Ovary (tissue), 9 donors: Measurements from ENCODE around the gene ARCN1. TPM values are rescaled to one million over a fixed set of nuclear protein-coding genes. Genes with fewer than 3 reads are reported as not detected.
A peak's percentile ranks its signal among the peaks of the same experiment; 100 is the strongest.

Source experiments
- DNase-seq, 5 donors: peaks; one replicate each; pipeline ENCODE4 v3.0.0-alpha.2; 2019 to 2020
- H3K27ac ChIP-seq, 2 donors: fragments of 200-600 bp; one replicate each; pipeline versions ENCODE4 v1.5.1 to v1.8.0; 2019 to 2022
- H3K27me3 ChIP-seq: fragments of 200-600 bp; one replicate; pipeline ENCODE4 v1.8.0; 2022
- H3K36me3 ChIP-seq: fragments of 200-600 bp; sonication (generic); one replicate; pipeline ENCODE4 v1.5.1; 2019
- H3K4me1 ChIP-seq: one replicate; pipeline ENCODE4 v1.8.1; 2013; ENCODE audit warnings: mild to moderate bottlenecking, moderate library complexity; ENCODE audit not compliant: insufficient read depth
- H3K4me3 ChIP-seq: fragments of 200-600 bp; sonication (generic); one replicate; pipeline ENCODE4 v1.5.1; 2017
- H3K9me3 ChIP-seq, 2 donors: fragments of 200-600 bp in 1 of 2; sonication (generic) in 1 of 2; one replicate each; pipeline versions ENCODE4 v1.5.1 to v1.8.1; 2013 to 2019; ENCODE audit warnings: mild to moderate bottlenecking in 1 of 2, moderate library complexity in 1 of 2
- EP300 ChIP-seq: sonication (generic); formaldehyde crosslinking; IDR thresholded peaks from one replicate; pipeline ENCODE4 v1.6.1; 2017; ENCODE audit warnings: antibody characterized with exemption
- POLR2A ChIP-seq: fragments of 450-650 bp; IDR thresholded peaks from one replicate; pipeline ENCODE4 v1.6.1; 2017; ENCODE audit warnings: antibody characterized with exemption, mild to moderate bottlenecking, moderate library complexity
- WGBS, 3 donors: extraction: QIAGEN DNeasy Blood & Tissue Kit in 1 of 3; methylation state at CpG; one replicate each; pipeline versions ENCODE4 v1.1.5 to v1.1.7; 2013 to 2017; 5-methylcytosine and 5-hydroxymethylcytosine counted together
- intact Hi-C, 4 donors: fragments of 100-400 bp; cut with DNase I; formaldehyde crosslinking; loops; one replicate each; pipeline versions ENCODE4 v1.11.0 to v1.15.1; 2022 to 2023
- polyA plus RNA-seq, 2 donors: library from polyadenylated mRNA; stranded (reverse); fragments of 200-250 nt in 1 of 2; fragments of 350-450 nt in 1 of 2; fragmentation: Illumina TruSeq in 1 of 2; extraction: RNeasy Lipid Tissue Mini Kit (QIAGEN cat#74804) in 1 of 2; gene quantifications; one replicate each; pipeline ENCODE4 v1.2.3, GENCODE V29; 2013 to 2014
- total RNA-seq, 7 donors: library from RNA; depleted of rRNA in 2 of 7; stranded (reverse); fragments of >200 nt in 2 of 7; fragmentation: NEBNext Ultra II Directional in 3 of 7; extraction: Animal tissue kit (Norgen Biotek cat#: 25700) in 3 of 7; gene quantifications; one replicate each; pipeline versions ENCODE4 v1.1.0 to v1.2.4, GENCODE V29; 2016 to 2023
- TF ChIP-seq, protein P1 (sequence below), 3 donors: fragments of 450-650 bp in 2 of 3; fragments of 200-600 bp in 1 of 3; IDR thresholded peaks; one replicate each; pipeline versions ENCODE4 v1.5.1 to v1.8.0; 2016 to 2022; ENCODE audit warnings: antibody characterized with exemption in 3 of 3, mild to moderate bottlenecking in 1 of 3
- donor health status: DM: no; HTN: no; CAD: no; lungs with moderate emphysema.
- donor health status: DM: no; HTN: no; CAD: no.
- donor health status: Bipolar disorder and iron deficiency.
- donor health status: DM: yes; HTN: yes; CAD: no.
- donor health status: DM: no; HTN: no; CAD: no.
- donor health status: DM: yes; HTN: yes; CAD: no.

ARCN1 gene
- total and polyA plus RNA-seq, 9 donors: 60.2 to 154 (median 125) TPM

GRCh38 chr11:118639899-118640298, 67.7 kb downstream of the ARCN1 start:
- Histone ChIP-seq H3K36me3 (no peaks in the 10 kb centered on the region), H3K4me3 (no peak overlapping the region), H3K27me3 (no peaks in the 10 kb centered on the region), H3K27ac (no peak overlapping the region), H3K4me1 (no peaks in the 10 kb centered on the region), H3K9me3 (no peaks in the 10 kb centered on the region)
- 89 to 98% (median 96%) methylated on average over 4 of the region's 4 CpGs for WGBS, 3 donors
- intact Hi-C loops: no loop called here
- no peak for TF ChIP-seq EP300
- no peak for TF ChIP-seq POLR2A
- TF ChIP-seq, protein P1, sequence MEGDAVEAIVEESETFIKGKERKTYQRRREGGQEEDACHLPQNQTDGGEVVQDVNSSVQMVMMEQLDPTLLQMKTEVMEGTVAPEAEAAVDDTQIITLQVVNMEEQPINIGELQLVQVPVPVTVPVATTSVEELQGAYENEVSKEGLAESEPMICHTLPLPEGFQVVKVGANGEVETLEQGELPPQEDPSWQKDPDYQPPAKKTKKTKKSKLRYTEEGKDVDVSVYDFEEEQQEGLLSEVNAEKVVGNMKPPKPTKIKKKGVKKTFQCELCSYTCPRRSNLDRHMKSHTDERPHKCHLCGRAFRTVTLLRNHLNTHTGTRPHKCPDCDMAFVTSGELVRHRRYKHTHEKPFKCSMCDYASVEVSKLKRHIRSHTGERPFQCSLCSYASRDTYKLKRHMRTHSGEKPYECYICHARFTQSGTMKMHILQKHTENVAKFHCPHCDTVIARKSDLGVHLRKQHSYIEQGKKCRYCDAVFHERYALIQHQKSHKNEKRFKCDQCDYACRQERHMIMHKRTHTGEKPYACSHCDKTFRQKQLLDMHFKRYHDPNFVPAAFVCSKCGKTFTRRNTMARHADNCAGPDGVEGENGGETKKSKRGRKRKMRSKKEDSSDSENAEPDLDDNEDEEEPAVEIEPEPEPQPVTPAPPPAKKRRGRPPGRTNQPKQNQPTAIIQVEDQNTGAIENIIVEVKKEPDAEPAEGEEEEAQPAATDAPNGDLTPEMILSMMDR (IDR thresholded peaks at IDR 0.05): no peak
- no peak for DNase-seq

- intact Hi-C loops: no loop called here
- TF ChIP-seq POLR2A (no peak), EP300 (no peak)
- TF ChIP-seq, protein P1 (IDR thresholded peaks at IDR 0.05): no peak
Observed at GRCh38 chr11:118640332-118641154, 68.3 kb downstream of the ARCN1 start.

GRCh38 chr11:118641397-118642019, 69.3 kb downstream of the ARCN1 start:
- WGBS, 3 donors: 88% methylated on average over 11 of the region's 11 CpGs

More at GRCh38 chr11:118640332-118641154, 68.3 kb downstream of the ARCN1 start:
- Histone ChIP-seq H3K4me3 (no peak overlapping the region), H3K4me1 (no peaks in the 10 kb centered on the region), H3K36me3 (no peaks in the 10 kb centered on the region), H3K27ac (no peak overlapping the region), H3K27me3 (no peaks in the 10 kb centered on the region), H3K9me3 (no peaks in the 10 kb centered on the region)
- 62 to 69% (median 65%) methylated on average over 5 of the region's 5 CpGs for WGBS, 3 donors
- DNase-seq: peak in 1 of 5 donors; percentile 30

DNA sequence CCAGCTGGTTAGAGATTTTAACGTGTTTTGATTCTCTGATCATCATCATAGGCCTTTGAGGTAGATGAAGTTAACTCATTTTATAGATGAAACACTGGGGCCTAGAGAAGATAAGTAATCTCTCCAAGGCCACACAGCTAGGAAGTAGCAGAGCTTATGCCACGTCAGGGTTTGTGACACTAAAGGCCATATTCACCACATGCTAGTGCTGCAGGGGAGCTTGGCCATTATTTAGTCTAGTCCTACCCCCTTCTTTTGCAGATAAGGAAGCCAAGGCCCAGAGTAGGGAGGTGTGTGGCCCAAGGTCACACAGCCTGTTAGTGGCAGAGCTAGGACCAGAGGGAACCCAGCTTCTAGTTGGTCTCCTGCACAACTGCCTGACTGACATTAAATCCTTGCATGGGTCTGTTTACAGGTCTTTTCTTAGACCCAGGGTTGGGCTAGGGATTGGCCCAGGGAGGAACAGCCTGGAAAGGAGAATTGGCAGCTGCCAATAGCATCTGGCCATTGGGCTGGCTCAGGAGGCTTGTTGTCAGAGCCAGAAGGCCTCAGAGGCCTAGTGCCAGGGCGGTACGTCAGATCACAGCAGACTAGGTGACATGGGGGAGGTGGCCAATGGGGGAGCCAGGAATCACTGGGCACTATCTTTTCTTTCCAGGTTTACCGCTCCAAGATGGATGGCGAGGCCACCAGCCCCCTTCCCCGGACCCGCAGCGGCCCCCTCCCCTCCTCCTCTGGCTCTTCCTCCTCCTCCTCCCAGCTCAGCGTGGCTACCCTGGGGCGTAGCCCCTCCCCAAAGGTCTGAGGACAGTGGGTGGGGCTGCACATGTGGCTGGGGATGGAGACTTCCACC, 71.2 kb downstream of the ARCN1 start:
- Histone ChIP-seq H3K4me1 (no peaks in the 10 kb centered on the region), H3K9me3 (no peaks in the 10 kb centered on the region), H3K4me3 (no peak overlapping the region), H3K27me3 (no peaks in the 10 kb centered on the region), H3K36me3 (no peaks in the 10 kb centered on the region), H3K27ac (no peak overlapping the region)
- intact Hi-C loops: no loop called here
- DNase-seq: no peak
- 68 to 74% (median 71%) methylated on average over 10 to 11 of the region's 11 CpGs for WGBS, 3 donors
- no peak for TF ChIP-seq EP300
- TF ChIP-seq, protein P1 (IDR thresholded peaks at IDR 0.05): no peak
- TF ChIP-seq POLR2A: no peak

More at GRCh38 chr11:118641397-118642019, 69.3 kb downstream of the ARCN1 start:
- H3K4me3 ChIP-seq: no peak overlapping the region
- H3K4me1 ChIP-seq: no peaks in the 10 kb centered on the region
- no peak for TF ChIP-seq EP300
- TF ChIP-seq, protein P1 (IDR thresholded peaks at IDR 0.05): no peak
- no peak for TF ChIP-seq POLR2A
- intact Hi-C loops: no loop called here
- no peak for DNase-seq
- H3K36me3 ChIP-seq: no peaks in the 10 kb centered on the region
- no peaks in the 10 kb centered on the region for H3K9me3 ChIP-seq
- H3K27me3 ChIP-seq: no peaks in the 10 kb centered on the region
- H3K27ac ChIP-seq: no peak overlapping the region
